IPS-NIHi7 (cell line): ENCODE measurements around the gene REV3L.
"Not testable (repeated sequence)": the region's sequence is repeated elsewhere in the genome, so short reads cannot be mapped to it uniquely, and the experiment has no call there.

Experiments
- DNase-seq: peaks from one replicate; pipeline ENCODE4 v3.0.0; 2012; ENCODE audit warnings: mixed read lengths; ENCODE audit errors: extremely low spot score

REV3L gene

DNA sequence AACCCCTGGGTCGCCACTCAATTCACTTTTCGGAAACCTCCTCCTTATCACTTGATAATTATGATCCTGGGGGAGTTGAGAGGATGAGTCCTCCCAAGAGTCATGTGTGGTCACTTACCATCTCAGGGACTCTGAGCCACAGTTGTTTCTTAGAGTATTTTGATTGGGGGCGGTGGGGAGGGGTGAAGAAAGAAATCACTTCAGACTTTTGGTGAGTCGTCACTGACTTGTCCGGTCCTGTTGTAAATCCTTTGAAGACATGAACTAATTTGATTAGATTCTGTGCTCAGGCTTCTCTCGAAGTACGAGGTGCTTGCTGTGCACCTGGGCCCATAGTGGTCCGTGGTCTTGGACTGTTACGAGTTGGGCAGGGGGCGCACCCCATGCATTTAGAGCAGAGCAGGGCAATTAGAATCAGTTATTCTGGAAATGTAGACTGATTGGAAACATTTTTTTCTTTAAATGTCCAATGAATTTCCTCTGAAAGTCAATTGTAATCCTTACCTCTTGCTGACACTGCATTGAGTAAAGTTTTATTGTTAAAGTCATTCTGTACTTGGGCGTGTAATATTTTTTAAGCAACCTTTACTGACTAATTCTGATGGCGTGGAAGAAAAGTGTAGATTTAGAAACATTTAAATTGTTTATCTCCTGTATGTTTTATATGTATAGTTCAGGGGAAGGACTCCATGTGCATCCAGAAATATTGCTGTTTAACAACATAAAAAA, 222.3 kb downstream of the REV3L start:
- DNase-seq = no peak

GRCh38 chr6:111259089-111259831, 223.8 kb downstream of the REV3L start:
- peak; percentile 98 for DNase-seq

GRCh38 chr6:111258615-111259088, 224.4 kb downstream of the REV3L start:
- no peak for DNase-seq

GRCh38 chr6:111258010-111258409, 225.0 kb downstream of the REV3L start:
- DNase-seq = no peak

DNA sequence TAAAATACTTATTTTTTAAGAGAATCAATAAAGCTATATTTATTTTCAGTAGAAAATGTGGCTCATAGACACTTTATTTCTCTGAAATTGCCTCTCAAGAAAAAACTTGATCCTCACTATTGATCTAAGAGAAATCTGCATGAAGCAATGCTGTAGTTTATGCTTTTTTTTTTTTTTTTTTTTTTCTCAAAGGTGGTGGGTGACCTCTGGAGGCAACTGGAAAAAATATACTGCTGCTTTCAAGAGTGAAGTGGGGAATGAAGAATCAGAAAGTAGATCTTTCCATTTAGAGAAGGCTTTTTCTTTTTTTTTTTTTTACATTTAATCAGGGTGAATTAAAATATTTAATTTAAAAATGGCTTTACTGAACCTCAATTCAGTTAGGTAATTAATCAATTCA, 226.4 kb downstream of the REV3L start:
- no peak for DNase-seq

DNA sequence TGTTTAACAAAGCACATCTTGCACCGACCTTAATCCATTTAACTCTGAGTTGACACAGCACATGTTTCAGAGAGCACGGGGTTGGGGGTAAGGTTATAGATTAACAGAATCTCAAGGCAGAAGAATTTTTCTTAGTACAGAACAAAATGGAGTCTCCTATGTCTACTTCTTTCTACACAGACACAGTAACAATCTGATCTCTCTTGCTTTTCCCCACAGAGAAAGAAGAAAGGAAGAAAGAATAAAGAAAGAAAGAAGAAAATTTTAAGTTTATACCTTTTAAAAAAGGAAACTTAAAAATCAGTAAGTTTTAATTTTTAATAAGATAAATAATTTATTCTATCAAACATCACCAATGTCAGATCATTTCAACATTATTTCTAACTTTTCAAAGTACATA, 227.2 kb downstream of the REV3L start:
- not testable (repeated sequence) for DNase-seq

DNA sequence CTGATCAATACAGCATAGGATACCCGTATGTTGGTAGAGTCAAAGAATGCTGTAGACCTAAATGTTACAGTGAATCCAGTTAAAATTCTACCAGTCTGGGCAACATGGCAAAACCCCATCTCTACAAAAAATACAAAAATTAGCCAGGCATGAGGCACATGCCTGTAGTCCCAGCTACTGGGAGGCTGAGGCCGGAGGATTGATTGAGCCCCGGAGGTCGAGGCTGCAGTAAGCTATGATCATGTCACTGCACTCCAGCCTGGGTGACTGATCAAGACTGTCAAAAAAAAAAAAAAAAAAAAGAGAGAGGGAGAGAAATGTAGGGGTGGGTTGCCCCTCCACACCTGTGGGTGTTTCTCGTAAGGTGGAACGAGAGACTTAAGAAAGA, 228.2 kb downstream of the REV3L start:
- DNase-seq = no peak

DNA sequence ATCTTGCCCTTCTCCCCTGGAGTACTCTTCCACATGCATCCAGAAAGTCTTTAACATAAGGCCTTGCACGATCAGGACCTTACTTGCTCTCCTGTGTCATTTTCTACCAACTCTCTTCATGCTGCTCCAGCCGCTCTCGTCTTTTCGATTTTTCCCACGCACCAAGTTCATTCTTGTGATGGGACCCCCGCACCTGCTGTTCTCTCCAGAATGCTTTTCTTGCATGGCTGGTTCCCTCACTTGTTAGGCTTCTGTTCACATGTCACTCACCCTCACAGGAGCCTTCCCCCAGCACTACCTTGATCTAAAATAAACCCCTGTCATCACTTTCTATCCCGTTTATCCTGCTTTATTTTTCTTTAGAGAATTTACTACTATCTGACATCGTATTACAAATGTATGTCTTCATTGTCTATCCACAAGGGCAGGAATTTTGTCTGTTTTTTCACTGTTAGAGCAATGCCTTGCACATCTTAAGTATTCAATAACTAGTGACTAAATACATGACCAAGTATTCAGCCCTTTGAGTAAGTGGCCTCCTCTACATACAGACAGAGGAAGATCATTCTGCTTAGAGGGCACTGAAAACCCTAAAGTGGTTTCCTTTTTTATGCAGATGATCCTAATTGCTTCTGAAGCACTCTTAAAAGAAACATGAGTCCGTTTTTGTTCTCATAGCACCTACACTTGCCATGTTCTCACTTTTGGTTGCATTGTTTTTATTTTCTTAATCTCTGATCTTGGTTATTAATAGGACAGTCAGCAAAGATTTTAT, 228.8 kb downstream of the REV3L start:
- DNase-seq = no peak

DNA sequence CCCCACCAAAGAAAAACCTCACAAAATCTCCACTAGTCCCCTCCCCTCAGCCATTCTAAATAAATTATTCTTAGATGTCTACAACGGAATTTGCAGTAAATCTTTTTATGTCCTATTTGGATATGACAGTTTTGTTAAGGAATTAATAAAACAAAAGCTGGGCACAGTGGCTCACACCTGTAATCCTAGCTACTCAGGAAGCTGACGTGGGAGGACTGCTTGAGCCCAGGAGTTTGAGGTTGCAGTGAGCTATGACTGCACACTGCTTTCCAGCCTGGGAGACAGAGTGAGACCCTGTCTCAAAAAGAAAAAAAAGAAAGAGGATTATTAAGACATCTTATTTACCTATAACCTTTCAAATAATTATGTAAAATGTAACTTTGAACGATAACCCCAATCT, 230.3 kb downstream of the REV3L start:
- DNase-seq = no peak

GRCh38 chr6:111250791-111251354, 232.1 kb downstream of the REV3L start:
- no peak for DNase-seq
